Stimulated activated CD8-positive, alpha-beta memory T cell treated with anti-CD3 and anti-CD28 coated beads, Interleukin-15, amount 100 ng/mL, for 4 hours (primary cell): ENCODE measurements around the gene CSMD2.
"Not testable (repeated sequence)": the region's sequence is repeated elsewhere in the genome, so short reads cannot be mapped to it uniquely, and the experiment has no call there.

Experiments used
- DNase-seq, 2 donors: peaks; one replicate each; pipeline ENCODE4 v3.0.0-alpha.2; 2020; ENCODE audit warnings: low read depth in 2 of 2

The CSMD2 gene

DNA sequence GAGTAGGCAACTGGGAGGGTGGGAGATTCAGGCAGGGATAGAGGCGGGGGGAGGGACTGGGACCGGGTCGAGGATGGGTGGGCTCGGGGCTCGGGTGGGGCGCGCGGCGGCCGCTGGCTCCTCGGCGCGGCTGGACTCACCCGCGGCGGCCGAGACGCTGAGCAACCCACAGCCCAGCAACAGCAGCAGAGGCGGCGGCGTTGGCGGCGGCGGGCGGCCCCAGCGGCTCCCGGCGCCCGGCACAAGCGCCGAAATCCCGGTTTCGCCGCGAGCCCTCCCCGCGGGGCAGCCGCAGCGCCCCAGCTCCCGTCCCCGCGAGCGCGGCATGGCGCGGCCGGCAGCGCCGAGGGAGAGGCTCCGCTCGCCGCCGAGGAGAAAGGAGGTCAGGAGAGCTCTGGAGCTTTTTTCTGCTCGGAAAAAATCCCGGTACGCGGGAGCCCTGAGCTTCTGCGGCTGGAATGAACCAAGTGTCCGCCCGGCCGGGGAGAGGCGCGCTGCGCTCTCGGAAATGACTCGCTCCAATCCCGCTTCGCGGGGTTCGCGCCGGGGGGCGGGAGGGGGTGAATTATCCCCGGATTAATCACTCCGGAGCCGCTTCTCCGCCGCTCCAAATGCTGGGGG is at the start of gene CSMD2:
Gene CSMD2 (minus strand): TSS at position 460 of the 621 bp plus-strand sequence. CDS start 133 bp downstream, at position 327.
- DNase-seq, result no peak

DNA sequence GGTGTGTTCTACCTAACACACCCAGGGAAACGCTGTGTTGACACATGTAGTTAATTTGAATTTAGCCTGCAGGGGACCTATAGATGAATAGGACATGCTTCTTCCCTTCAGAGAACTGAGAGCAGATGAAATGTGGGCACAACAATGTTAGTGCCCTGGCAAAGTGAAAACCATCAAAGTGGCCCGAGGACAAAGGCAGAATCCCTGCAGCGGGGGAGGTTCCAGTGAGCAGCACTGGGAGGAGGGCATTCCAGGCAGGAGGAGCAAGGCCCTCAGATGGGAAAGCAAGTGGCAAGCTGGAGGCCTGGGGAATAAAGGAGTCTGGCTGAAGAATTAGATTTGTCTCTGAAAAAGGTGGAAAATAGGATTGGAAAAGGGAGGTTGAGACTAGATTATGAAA is 48.9 kb upstream of the CSMD2 start:
- no peak for DNase-seq

DNA sequence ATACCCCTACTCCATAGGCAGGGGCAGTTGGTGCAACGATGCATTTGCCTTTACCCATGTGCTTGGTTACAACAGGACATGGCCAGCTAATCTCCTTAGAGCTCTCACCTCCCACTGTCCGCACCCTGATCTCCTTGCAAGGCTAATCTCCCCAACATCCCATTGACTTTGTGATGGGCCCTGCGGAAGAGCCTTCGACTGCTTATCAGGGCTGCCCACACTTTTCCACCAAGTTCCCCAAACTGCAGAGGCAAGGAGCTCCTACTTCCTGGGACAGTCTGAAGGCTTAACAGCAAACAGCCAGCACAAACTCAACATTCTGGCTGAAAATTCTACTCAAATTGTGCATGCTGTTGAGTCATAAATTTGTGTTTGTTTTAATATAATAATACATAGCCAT is 47.6 kb upstream of the CSMD2 start:
- DNase-seq, result no peak

DNA sequence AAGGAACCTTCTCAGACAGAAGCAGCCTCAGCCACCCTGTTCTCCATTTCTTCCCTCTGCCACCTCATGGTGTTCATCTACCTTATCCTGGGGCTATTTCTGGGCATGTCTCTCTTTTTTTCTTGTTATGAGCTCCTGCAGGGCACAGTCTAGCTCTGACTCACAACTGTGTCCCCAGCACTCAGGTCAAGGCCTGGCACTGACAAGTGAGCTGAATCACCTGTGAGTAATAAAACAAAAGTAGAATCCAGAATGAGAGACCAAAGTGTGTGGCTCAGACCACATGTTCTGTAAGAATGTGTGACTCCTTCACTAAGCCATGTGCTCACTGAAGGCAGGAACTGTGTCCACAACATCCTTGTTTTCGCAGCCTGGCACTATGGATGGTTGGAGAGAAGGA is 34.9 kb upstream of the CSMD2 start:
- DNase-seq, result no peak

DNA sequence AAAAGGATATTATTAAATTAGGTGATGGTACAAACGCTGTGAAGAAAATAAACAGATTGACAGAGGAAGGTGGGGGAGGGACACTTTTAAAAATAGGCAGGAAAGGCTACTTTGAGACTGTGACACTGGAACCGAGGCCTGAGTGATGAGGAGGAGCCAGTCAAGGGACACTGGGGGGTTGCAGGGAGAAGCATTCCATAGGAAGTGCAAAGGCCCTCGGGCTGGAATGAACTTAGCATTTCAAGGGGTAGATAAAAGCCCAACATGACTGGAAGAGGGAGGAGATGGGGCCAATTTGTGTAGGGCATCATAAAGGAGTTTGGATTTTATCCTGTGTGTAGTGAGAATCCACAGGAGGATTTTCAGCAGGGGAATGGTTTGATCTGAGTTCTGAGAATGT is 27.6 kb upstream of the CSMD2 start:
- DNase-seq, result no peak

DNA sequence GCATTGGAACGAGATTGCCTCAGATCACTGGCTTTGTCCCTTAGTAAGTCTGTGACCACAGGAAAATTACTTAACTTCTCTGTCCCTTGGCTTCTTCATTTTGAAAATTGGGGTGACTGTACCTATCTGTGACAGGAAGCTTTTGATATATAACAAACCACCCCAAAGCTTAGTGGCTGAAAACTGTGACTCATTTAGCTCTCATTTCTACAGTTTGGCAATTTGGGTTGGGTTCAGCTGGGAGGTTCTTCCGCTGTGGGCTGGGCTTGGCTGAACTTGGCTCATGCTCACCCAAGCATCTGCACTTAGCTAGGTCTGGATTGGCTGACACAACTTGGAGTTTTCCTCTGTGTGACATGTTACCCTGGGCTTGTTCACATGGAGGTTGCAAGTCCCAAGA is 25.7 kb upstream of the CSMD2 start:
- no peak for DNase-seq

DNA sequence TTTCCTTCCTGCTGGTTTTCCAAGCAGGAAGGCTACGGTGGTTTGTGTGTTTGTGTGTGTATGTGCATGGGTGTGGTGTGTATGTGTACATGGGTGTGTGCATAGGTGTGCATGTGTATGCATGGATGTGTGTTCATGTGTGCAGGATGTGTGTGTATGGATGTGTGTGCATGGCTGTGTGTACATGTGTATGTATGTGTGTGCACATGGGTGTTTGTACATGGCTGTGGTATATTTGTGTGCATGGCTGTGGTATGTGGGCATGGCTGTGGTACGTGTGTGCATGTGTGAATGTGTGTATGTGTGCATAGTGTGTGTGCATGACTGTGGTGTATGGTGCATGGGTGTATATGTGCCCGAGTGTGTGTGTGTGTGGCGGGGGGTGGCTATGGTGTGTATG is 24.0 kb upstream of the CSMD2 start:
- DNase-seq, result no peak

DNA sequence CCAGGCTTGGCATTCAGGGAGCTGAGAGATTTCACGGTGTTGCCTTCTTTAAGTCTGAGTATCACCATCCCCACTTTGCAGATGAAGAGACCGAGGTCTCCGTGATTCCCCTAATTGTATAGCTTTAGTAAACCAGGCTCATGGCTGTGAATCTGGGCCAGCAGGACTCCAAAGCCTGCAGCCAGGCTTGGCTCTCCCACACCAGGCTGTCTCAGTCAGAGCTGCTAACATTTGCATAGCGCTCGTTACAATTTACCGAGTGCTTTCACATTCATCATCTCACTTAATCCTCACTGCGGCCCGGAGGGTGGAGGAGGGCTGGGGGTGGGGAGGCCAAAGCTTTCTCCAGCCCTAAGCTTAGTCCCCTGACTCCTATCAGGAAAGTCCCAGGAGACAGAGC is 23.4 kb upstream of the CSMD2 start:
- DNase-seq, result no peak

DNA sequence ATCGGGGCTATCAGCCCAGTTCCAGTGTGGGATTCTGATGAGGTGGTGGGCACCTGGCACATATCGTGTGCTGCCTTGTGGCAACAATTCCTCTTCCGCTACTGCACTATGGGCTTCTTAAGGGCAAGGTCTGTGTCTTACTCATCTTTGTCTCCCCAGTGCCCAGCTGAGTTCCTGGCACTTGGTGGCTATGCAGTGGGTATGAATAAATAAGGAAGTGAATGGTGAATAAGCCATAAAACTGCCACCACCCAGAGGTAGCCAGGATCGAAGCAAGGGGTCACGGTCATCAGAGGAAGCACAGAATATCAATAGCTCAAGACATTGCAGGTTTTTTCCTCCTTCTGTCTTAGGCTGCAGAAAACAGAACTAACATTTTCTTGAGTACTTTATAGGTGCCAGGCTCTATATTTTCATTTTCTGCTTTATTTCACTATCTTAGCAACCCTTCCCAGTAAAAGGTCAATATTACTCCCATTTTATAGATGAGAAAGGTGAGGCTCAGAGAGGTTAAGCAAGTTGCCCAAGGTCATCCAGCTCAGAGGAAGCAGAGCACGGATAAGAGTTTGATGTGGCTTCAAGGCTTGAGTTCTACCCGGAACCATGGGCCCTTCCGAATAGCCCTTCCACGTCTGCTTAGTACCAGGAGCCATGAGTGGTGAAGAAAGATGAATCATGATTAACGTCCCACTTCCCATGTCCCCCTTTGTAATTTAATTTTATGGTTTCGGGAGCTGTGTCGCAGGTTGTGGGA is 21.9 kb upstream of the CSMD2 start:
- DNase-seq, result no peak

DNA sequence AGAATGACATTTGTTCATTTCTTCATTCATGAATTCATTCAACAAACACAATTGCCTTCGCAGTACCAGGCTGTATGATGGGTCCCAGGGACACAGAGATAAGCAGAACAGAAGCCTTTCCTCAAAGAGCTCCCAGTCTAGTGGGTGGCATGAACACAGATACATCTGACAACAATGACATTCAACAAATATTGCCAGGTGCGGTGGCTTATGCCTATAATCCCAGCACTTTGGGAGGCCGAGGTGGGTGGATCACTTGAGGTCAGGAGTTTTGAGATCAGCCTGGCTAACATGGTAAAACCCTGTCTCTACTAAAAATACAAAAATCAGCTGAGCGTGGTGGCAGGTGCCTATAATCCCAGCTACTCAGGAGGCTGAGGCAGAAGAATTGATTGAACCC is 18.4 kb upstream of the CSMD2 start:
- DNase-seq, result not testable (repeated sequence)

DNA sequence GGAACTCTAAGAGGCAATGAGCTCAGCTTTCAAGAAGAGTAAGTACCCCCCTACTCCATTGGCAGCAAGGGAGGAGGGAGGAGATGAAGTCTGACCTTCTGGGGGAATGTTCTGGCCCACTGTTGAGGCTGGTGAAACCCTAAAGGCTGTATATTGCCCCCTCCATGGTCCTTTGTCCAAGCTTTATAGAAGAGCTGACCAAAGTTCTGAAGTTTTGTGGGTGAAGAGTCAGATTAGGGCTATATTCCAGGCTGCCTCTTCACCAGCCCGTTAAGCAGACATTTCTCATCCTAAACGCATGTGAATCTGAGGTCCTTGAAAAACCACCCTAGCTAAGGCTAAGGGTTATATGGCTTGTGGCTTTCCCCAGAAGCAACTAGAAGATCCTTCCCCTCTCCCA is 13.0 kb upstream of the CSMD2 start:
- no peak for DNase-seq

DNA sequence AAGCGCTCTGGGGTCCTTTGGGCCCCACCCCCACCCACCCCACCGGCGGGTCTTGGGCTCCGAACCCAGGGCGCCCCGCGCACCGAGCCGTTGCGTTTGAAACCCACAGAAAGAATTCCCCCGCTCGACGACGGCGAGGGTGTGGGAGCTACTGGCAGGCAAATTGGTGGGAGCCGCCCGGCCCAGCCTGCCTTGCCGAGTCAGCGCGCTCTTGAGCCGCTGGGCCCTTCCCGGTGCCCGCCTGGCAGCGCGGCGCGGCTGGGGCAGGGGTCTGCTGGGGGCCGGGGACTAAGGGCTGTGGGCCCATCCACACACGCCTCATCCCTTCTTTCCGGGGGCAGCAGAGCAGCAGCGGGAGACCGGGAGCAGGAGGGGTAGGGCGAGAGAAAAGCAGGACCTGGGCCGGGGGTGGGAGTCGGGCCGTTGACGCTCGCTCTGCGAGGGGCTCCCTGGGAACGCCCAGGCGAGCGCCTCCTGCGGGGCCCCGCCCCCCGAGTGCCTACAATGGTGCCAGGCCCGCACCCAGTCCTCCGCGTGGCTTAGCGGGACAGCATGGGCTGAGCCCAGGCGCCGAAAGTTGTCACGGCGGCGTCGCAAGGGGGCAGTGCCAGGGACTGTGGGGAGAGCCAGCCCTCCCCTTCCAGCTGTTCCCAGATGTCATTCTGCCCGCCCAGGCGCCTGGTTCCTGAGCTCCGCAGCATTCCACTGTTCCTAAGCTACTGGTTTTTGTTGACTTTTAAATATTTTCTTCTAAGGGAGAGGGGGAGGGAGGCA is 12.0 kb upstream of the CSMD2 start, which contains the start of gene C1orf94:
Gene C1orf94 (plus strand): TSS at position 78 of the 774 bp plus-strand sequence. CDS start 883 bp downstream, outside the sequence.
- no peak for DNase-seq

DNA sequence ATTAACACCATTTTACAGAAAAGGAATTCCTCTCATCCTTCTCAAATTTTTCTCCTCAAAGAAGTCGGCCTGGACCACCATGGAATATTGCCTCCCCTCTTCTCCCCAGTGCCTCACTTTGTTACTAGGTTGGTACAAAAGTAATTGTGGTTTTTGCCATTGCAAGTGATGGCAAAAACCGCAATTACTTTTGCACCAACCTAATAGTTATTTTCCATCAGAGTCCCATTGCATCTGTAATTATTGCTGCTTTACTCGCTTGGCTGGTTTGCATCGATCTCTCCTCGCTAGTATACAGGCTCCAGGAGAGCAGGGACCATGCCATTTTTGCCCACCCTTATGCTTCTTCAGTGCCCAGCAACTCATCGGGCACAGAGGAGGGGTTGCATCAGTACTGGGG is 10.7 kb upstream of the CSMD2 start:
- DNase-seq, result no peak

DNA sequence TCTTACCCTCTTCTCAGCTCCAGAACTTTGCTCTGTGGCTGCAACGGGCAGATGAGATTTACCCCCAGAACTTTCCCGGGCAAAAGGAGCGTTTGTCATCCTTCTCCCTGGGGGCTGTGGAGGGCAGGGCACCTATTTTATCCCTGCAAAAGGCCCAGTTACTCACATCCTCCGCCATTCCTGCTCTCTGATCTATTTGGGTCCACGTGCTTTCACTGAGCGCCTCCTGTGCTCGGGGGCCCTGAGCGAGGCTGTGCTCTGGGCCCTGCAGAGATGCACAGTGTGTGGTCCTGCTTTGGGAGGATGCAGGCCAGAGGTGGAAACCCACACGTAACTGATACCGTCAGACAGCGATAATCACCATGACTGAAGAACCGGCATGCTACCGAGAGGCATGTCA is 2.4 kb upstream of the CSMD2 start:
- DNase-seq, result no peak

DNA sequence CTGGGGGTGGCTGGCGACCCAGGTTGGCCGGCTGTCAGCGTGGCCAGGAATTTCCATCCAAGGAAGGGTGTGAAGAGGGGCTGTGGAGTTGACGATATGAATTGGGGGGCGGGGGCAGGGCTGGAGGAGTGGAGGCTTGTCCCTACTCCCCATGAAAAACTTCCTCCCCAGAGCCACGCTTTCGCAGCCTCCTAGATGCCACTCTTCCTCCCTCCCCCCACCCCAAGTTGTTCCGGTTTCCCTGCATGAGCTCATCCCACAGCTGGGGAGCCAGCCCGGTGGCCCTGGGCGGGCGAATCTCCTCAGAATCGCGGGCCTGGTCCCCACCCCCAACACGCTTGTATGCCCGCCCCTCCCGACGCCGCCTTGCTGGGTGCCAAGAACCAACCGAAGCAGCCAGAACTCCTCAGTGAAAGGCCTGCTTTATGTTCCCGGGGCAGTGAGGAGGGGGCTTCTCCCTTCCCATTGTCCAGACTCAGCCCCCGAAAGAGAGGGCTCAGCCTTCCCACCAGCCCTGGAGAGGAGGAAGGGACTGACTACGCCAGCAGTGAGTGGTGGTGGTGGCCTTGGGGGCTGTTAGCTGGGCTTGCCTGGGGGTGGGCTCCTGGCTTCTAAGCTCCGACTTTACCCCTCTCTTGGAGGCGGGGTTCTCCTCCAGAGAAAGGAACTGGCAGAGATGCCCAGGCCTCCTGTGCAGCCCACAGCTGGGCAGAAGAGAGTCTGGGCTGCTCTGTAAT is 1.8 kb upstream of the CSMD2 start:
- no peak for DNase-seq

DNA sequence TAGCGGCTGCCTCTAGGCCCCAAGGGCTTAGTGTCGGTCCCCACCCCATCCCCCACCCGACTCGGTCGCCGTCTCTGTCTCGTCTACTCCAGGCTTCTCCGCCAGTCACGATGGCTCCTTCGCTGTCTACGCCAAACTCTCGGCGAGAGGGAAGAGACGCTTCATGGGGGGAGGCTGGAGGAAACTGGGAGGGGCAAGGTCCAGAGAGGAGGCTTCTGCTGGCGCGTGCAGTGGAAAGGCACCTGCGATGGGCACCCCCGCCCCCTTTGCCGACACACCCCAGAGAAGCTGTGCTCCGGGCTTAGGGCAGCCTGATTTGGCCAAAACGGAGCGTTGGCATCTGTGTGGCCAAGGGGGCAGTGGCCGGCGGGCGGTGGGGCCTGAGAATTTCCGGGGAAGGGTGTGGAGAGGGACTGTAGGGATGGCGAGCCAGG is 1.2 kb upstream of the CSMD2 start:
- no peak for DNase-seq

DNA sequence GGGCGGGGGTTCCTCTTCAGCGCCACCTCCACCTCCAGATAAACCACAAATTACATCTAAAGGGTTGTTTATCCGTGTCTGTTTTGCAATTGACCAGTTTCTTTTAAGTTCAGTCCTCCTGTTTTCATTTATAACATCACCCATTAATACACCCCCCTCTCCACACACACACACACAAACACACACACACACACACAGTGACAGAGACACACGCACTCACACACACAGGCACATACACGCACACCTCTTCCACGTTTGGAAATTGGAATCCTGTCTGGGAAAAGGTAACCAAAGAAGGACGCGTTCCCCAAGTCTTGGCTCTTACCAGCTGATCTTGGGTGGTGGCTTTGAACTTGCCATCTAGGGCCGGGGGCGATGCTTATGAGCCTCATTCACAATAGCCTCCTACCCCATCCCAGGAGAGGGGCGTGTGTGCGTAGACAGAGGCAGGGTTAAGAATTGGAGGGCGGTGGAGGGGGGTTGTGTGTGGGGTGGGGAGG is 442 bp upstream of the CSMD2 start:
- DNase-seq, result no peak

DNA sequence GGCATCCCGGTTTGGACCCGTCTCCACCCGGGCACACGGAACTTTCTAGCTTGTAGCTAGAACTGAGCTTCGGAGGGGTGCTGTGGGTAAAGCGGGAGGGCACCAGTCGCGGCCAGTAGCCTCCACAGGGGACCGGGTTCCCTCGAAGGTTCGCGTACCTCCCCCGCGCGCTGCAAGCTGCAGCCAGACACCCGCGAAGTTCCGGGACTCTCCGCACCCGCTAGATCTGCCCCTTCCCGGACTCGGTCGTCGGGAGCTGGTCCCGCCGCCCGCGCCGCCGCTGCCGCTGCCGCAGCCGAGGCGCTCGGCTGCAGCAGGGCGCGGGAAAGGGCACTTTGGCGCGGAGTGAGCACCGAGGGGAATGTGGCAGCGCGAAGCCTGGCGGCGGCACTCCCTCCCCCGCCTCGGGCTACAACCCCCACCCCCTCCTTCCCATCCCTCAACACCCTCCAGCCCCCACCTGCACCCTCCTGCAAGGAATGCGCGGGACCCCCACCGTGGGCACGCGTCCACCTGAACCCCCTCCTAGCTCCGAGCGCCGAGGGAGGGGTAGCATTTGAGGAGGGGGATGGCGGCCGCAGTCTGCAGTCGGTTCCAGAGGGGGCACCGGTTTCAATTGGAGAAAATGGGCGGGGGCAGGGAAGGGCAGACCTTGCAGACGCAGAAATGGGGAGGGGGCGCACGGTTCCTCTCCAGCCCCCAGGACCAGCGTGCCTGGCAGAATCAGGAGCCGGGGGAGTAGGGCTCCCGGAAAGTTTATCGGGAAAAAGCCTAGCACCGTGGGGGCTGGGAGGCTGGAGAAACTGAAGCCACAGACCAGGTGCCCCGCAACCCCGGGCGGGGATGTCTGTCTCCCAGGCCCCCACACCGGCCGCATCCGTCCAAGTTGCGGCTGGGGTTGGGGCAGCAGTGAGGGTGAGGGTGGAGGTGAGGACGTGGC is 968 bp downstream of the CSMD2 start:
- DNase-seq, result no peak

DNA sequence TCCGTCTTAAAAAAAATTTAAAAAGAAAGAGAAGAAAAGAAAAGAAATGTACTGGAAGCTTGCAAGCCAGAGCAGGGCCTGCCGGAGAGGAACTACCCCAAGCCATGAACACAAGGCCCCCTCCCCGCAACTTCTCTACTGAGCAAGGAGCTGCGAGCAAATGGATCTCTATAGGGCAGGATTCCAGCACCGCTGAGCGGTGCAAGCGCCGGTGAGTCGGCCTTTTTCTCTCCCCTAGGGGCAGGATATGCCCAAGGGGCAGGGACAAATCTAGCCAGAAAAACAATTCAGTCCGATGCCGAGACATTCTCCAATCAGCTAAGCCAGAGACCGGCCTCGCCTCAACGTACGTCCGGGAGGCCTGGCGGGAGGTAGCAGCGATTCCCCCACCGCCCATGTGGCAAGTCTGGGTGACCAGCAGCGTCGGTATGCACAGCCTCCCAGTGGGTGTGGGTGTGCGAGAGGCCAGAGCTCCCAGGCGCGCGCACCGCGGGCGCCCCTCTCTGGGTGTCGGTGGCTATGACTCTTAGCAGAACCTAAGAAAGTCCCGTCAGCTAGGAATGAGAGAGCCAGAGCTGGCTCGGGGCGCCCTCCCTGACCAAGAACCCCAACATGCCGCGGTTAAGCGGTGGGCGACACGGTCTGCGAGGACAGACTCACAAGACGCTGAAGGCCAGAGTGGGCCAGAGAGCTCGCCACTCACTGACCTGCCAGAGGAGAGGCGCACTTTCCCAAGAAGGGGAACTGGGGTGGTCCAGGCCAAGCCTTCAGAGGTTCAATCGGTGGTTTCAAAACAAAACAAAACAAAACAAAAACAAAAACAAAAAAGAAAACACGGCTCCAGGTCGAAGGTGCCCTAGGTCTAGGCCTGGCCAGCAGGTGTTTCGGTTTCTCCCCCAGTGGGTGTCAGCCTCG is 1.9 kb downstream of the CSMD2 start:
- DNase-seq, result no peak

DNA sequence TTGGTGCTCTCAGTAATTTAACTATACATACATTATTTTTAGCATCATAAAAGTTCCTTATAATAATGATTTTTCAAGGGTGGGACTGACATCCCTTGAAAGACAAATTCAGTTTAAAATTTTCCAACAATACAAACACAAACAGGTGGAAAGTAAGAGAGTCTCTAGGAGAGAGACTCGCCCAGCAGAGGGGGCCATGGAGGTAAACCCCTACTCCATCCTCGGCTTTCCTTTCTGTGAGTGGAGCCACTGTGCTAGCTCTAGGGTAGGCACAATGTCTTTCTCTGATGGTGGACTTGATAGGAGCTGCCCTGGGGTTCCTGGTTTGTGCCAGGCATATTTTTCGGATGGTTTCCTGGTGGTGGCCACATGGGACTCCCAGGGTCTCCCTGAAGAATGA is 8.3 kb downstream of the CSMD2 start:
- no peak for DNase-seq
